WERI-Rb-1 (cell line): ENCODE data around the gene SNX25.
"Not testable (repeated sequence)": the region's sequence is repeated elsewhere in the genome, so short reads cannot be mapped to it uniquely, and the experiment has no call there.

Experiments used
- DNase-seq: peaks from one replicate; pipeline ENCODE4 v3.0.0-alpha.2; 2020
- H3K27ac ChIP-seq: fragments of 250-450 bp; sonication (Bioruptor Pico); 2 replicates; pipeline ENCODE4 v1.5.1; 2020; ENCODE audit warnings: mild to moderate bottlenecking, moderate library complexity
- H3K27me3 ChIP-seq: fragments of 250-450 bp; sonication (Bioruptor Pico); 2 replicates; pipeline ENCODE4 v1.5.1; 2021; ENCODE audit warnings: mild to moderate bottlenecking, low read depth, moderate library complexity; ENCODE audit not compliant: insufficient read depth, severe bottlenecking
- H3K36me3 ChIP-seq: fragments of 250-450 bp; sonication (Bioruptor Pico); 2 replicates; pipeline ENCODE4 v1.5.1; 2020; ENCODE audit warnings: mild to moderate bottlenecking, moderate library complexity
- H3K4me3 ChIP-seq: 2 replicates; pipeline ENCODE4 v1.5.1; 2011; ENCODE audit warnings: low read depth, mild to moderate bottlenecking, control low read depth, low read length
- H3K9me3 ChIP-seq: fragments of 250-450 bp; sonication (Bioruptor Pico); 2 replicates; pipeline ENCODE4 v1.5.1; 2021; ENCODE audit warnings: mild to moderate bottlenecking, moderate library complexity; ENCODE audit not compliant: severe bottlenecking
- CTCF ChIP-seq: IDR thresholded peaks from 2 replicates; pipeline ENCODE4 v1.5.1; 2011; ENCODE audit warnings: low read depth, mild to moderate bottlenecking, control low read depth, inconsistent platforms, low read length

SNX25 gene

GRCh38 chr4:185192059-185192458 lies 17.3 kb upstream of the SNX25 start:
- no peak overlapping the region for H3K27ac ChIP-seq
- no peaks in the 10 kb centered on the region for H3K9me3 ChIP-seq
- TF ChIP-seq CTCF = no peak
- no peak for DNase-seq
- no peaks in the 10 kb centered on the region for H3K27me3 ChIP-seq
- H3K4me3 ChIP-seq = no peak overlapping the region
- peaks cover 23% of the 10 kb centered on the region for H3K36me3 ChIP-seq

GRCh38 chr4:185194924-185195888 lies 14.2 kb upstream of the SNX25 start:
- peaks cover 5% of the 10 kb centered on the region for H3K36me3 ChIP-seq
- no peaks in the 10 kb centered on the region for H3K27me3 ChIP-seq
- TF ChIP-seq CTCF = no peak
- DNase-seq = no peak
- H3K4me3 ChIP-seq = no peak overlapping the region
- H3K27ac ChIP-seq = no peak overlapping the region
- H3K9me3 ChIP-seq = no peaks in the 10 kb centered on the region

- no peak for TF ChIP-seq CTCF
- no peaks in the 10 kb centered on the region for H3K9me3 ChIP-seq
Observed at GRCh38 chr4:185196437-185196836, 13.0 kb upstream of the SNX25 start.

GRCh38 chr4:185198189-185198588 lies 11.2 kb upstream of the SNX25 start:
- not testable (repeated sequence) for H3K36me3 ChIP-seq, DNase-seq, H3K27me3 ChIP-seq, H3K9me3 ChIP-seq, H3K4me3 ChIP-seq, H3K27ac ChIP-seq

More at GRCh38 chr4:185196437-185196836, 13.0 kb upstream of the SNX25 start:
- H3K4me3 ChIP-seq = no peak overlapping the region
- H3K27me3 ChIP-seq = no peaks in the 10 kb centered on the region
- DNase-seq = no peak
- no peak overlapping the region for H3K27ac ChIP-seq
- no peaks in the 10 kb centered on the region for H3K36me3 ChIP-seq

- Histone ChIP-seq H3K27me3 (no peaks in the 10 kb centered on the region), H3K9me3 (no peaks in the 10 kb centered on the region), H3K27ac (no peak overlapping the region), H3K36me3 (no peaks in the 10 kb centered on the region; the same call in 1 of the 2 replicates), H3K4me3 (no peak overlapping the region)
- DNase-seq = no peak
- no peak for TF ChIP-seq CTCF
Observed at GRCh38 chr4:185201977-185202962, 7.1 kb upstream of the SNX25 start.

- H3K9me3 ChIP-seq = no peaks in the 10 kb centered on the region
- DNase-seq = no peak
- no peaks in the 10 kb centered on the region; the same call in 1 of the 2 replicates for H3K36me3 ChIP-seq
- H3K4me3 ChIP-seq = peak overlapping the region; percentile 79
- H3K27ac ChIP-seq = no peak overlapping the region; the same call in 1 of the 2 replicates
- no peak for TF ChIP-seq CTCF
- no peaks in the 10 kb centered on the region for H3K27me3 ChIP-seq
Observed at GRCh38 chr4:185202984-185203485, 6.4 kb upstream of the SNX25 start.
